Prostate gland (tissue), 2 donors: ENCODE results near the gene PRELP.

Source experiments
- CTCF ChIP-seq, 4 experiments: fragments of 200-600 bp in 2 of 4; fragments of 450-650 bp in 2 of 4; sonication (generic) in 2 of 4; IDR thresholded peaks; 1 replicate in 3 of 4; 2 replicates in 1 of 4; pipeline ENCODE4 v1.5.1; 2016 to 2019; ENCODE audit warnings: antibody characterized with exemption in 4 of 4, mild to moderate bottlenecking in 2 of 4, moderate library complexity in 2 of 4
- POLR2A ChIP-seq: fragments of 450-650 bp; IDR thresholded peaks from one replicate; pipeline ENCODE4 v1.6.1; 2016; ENCODE audit warnings: antibody characterized with exemption, mild to moderate bottlenecking
- POLR2AphosphoS5 ChIP-seq: sonication (generic); formaldehyde crosslinking; IDR thresholded peaks from one replicate; pipeline ENCODE4 v1.6.1; 2017; ENCODE audit warnings: antibody characterized with exemption

GRCh38 chr1:203509135-203509534, 33.5 kb downstream of the PRELP start:
- no peak for TF ChIP-seq POLR2A
- no peak for TF ChIP-seq CTCF (IDR thresholded peaks at IDR 0.05)
- TF ChIP-seq POLR2AphosphoS5 = no peak
